ENCODE results near the gene YIPF3.

DNA sequence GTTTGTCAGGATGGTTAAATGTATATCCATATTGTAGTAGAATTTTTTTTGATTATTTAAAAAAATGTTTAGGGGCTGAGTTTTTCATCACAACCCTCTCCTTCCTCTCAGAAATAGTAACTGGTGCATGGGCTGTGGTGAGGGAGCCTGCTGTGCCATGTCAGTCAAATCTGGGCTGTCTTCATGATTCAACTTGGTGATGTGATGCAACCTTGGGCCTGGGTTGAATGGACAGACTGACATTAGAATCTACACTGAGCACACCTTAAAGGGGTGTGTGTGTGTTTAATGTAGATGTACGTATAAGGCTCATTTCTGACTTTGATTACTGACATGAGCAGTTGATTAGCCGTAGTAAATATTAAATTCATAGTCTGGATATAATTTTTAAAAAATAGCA lies 35.7 kb downstream of the YIPF3 start:
- TF ChIP-seq ZNF263 (CRISPR knock-in tag; IDR thresholded peaks at IDR 0.05; ENCODE audit: borderline replicate concordance): no peak
- TF ChIP-seq, protein P1, sequence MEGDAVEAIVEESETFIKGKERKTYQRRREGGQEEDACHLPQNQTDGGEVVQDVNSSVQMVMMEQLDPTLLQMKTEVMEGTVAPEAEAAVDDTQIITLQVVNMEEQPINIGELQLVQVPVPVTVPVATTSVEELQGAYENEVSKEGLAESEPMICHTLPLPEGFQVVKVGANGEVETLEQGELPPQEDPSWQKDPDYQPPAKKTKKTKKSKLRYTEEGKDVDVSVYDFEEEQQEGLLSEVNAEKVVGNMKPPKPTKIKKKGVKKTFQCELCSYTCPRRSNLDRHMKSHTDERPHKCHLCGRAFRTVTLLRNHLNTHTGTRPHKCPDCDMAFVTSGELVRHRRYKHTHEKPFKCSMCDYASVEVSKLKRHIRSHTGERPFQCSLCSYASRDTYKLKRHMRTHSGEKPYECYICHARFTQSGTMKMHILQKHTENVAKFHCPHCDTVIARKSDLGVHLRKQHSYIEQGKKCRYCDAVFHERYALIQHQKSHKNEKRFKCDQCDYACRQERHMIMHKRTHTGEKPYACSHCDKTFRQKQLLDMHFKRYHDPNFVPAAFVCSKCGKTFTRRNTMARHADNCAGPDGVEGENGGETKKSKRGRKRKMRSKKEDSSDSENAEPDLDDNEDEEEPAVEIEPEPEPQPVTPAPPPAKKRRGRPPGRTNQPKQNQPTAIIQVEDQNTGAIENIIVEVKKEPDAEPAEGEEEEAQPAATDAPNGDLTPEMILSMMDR (IDR thresholded peaks at IDR 0.05 in 2 of 3, conservative IDR thresholded peaks at IDR 0.05 in 1 of 3; ENCODE audit: insufficient read depth in 2 of 3, low read depth in 1 of 3, low read length in 3 of 3): no peak
- no peak for TF ChIP-seq EZH2 (IDR thresholded peaks at IDR 0.05; ENCODE audit: borderline replicate concordance, low read depth, low read length)
- TF ChIP-seq, protein P2, sequence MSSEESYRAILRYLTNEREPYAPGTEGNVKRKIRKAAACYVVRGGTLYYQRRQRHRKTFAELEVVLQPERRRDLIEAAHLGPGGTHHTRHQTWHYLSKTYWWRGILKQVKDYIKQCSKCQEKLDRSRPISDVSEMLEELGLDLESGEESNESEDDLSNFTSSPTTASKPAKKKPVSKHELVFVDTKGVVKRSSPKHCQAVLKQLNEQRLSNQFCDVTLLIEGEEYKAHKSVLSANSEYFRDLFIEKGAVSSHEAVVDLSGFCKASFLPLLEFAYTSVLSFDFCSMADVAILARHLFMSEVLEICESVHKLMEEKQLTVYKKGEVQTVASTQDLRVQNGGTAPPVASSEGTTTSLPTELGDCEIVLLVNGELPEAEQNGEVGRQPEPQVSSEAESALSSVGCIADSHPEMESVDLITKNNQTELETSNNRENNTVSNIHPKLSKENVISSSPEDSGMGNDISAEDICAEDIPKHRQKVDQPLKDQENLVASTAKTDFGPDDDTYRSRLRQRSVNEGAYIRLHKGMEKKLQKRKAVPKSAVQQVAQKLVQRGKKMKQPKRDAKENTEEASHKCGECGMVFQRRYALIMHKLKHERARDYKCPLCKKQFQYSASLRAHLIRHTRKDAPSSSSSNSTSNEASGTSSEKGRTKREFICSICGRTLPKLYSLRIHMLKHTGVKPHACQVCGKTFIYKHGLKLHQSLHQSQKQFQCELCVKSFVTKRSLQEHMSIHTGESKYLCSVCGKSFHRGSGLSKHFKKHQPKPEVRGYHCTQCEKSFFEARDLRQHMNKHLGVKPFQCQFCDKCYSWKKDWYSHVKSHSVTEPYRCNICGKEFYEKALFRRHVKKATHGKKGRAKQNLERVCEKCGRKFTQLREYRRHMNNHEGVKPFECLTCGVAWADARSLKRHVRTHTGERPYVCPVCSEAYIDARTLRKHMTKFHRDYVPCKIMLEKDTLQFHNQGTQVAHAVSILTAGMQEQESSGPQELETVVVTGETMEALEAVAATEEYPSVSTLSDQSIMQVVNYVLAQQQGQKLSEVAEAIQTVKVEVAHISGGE (CRISPR knock-in tag; IDR thresholded peaks at IDR 0.05): no peak
- TF ChIP-seq, protein P3, sequence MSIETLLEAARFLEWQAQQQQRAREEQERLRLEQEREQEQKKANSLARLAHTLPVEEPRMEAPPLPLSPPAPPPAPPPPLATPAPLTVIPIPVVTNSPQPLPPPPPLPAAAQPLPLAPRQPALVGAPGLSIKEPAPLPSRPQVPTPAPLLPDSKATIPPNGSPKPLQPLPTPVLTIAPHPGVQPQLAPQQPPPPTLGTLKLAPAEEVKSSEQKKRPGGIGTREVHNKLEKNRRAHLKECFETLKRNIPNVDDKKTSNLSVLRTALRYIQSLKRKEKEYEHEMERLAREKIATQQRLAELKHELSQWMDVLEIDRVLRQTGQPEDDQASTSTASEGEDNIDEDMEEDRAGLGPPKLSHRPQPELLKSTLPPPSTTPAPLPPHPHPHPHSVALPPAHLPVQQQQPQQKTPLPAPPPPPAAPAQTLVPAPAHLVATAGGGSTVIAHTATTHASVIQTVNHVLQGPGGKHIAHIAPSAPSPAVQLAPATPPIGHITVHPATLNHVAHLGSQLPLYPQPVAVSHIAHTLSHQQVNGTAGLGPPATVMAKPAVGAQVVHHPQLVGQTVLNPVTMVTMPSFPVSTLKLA (conservative IDR thresholded peaks at IDR 0.05): no peak
- TF ChIP-seq RNF2 (IDR thresholded peaks at IDR 0.05): no peak
- TF ChIP-seq TAF15 (IDR thresholded peaks at IDR 0.05; ENCODE audit: low read depth, low read length): no peak
- TF ChIP-seq, protein P4, sequence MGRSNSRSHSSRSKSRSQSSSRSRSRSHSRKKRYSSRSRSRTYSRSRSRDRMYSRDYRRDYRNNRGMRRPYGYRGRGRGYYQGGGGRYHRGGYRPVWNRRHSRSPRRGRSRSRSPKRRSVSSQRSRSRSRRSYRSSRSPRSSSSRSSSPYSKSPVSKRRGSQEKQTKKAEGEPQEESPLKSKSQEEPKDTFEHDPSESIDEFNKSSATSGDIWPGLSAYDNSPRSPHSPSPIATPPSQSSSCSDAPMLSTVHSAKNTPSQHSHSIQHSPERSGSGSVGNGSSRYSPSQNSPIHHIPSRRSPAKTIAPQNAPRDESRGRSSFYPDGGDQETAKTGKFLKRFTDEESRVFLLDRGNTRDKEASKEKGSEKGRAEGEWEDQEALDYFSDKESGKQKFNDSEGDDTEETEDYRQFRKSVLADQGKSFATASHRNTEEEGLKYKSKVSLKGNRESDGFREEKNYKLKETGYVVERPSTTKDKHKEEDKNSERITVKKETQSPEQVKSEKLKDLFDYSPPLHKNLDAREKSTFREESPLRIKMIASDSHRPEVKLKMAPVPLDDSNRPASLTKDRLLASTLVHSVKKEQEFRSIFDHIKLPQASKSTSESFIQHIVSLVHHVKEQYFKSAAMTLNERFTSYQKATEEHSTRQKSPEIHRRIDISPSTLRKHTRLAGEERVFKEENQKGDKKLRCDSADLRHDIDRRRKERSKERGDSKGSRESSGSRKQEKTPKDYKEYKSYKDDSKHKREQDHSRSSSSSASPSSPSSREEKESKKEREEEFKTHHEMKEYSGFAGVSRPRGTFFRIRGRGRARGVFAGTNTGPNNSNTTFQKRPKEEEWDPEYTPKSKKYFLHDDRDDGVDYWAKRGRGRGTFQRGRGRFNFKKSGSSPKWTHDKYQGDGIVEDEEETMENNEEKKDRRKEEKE (IDR thresholded peaks at IDR 0.05; ENCODE audit: borderline replicate concordance in 1 of 2, control insufficient read depth in 1 of 2, low read depth in 2 of 2, low read length in 1 of 2): no peak
- TF ChIP-seq, protein P5, sequence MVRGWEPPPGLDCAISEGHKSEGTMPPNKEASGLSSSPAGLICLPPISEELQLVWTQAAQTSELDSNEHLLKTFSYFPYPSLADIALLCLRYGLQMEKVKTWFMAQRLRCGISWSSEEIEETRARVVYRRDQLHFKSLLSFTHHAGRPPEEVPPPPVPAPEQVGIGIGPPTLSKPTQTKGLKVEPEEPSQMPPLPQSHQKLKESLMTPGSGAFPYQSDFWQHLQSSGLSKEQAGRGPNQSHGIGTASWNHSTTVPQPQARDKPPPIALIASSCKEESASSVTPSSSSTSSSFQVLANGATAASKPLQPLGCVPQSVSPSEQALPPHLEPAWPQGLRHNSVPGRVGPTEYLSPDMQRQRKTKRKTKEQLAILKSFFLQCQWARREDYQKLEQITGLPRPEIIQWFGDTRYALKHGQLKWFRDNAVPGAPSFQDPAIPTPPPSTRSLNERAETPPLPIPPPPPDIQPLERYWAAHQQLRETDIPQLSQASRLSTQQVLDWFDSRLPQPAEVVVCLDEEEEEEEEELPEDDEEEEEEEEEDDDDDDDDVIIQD (CRISPR knock-in tag; IDR thresholded peaks at IDR 0.05): no peak
- TF ChIP-seq, protein P6, sequence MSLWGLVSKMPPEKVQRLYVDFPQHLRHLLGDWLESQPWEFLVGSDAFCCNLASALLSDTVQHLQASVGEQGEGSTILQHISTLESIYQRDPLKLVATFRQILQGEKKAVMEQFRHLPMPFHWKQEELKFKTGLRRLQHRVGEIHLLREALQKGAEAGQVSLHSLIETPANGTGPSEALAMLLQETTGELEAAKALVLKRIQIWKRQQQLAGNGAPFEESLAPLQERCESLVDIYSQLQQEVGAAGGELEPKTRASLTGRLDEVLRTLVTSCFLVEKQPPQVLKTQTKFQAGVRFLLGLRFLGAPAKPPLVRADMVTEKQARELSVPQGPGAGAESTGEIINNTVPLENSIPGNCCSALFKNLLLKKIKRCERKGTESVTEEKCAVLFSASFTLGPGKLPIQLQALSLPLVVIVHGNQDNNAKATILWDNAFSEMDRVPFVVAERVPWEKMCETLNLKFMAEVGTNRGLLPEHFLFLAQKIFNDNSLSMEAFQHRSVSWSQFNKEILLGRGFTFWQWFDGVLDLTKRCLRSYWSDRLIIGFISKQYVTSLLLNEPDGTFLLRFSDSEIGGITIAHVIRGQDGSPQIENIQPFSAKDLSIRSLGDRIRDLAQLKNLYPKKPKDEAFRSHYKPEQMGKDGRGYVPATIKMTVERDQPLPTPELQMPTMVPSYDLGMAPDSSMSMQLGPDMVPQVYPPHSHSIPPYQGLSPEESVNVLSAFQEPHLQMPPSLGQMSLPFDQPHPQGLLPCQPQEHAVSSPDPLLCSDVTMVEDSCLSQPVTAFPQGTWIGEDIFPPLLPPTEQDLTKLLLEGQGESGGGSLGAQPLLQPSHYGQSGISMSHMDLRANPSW (CRISPR knock-in tag; IDR thresholded peaks at IDR 0.05): no peak
- no peak for TF ChIP-seq BRF1 (IDR thresholded peaks at IDR 0.05; ENCODE audit: borderline replicate concordance, extremely low read depth, insufficient read length)
- no peak for TF ChIP-seq ETV5 (CRISPR knock-in tag; IDR thresholded peaks at IDR 0.05; ENCODE audit: low read depth)
- no peak for TF ChIP-seq CBX3 (IDR thresholded peaks at IDR 0.05; ENCODE audit: borderline replicate concordance in 1 of 2, low read length in 2 of 2)
